GM12891 (cell line): ENCODE results near the gene RBM27.

Experiments used
- POLR2A ChIP-seq: IDR thresholded peaks from 2 replicates; pipeline ENCODE4 v1.6.1; 2011; ENCODE audit warnings: low read depth, low read length, control low read depth
- POLR2AphosphoS5 ChIP-seq: IDR thresholded peaks from 2 replicates; pipeline ENCODE4 v1.6.1; 2011; ENCODE audit warnings: low read depth, low read length, control low read depth
- TAF1 ChIP-seq: IDR thresholded peaks from 2 replicates; pipeline ENCODE4 v1.6.1; 2011; ENCODE audit warnings: low read depth, low read length, control low read depth

- no peak for TF ChIP-seq POLR2A
- TF ChIP-seq POLR2AphosphoS5 = no peak
- no peak for TF ChIP-seq TAF1
Observed at GRCh38 chr5:146169076-146169475, 34.3 kb upstream of the RBM27 start.
